ENCODE results near the gene LRRN2.

LRRN2 gene

GRCh38 chr1:204709960-204710912 is 24.7 kb upstream of the LRRN2 start:
- TF ChIP-seq EP300 (IDR thresholded peaks at IDR 0.05; ENCODE audit: borderline replicate concordance) = no peak
- TF ChIP-seq TCF12 (IDR thresholded peaks at IDR 0.05; ENCODE audit: low read depth) = no peak
- no peak for TF ChIP-seq REST (IDR thresholded peaks at IDR 0.05; ENCODE audit: low read depth)
- no peak for TF ChIP-seq EGR1 (IDR thresholded peaks at IDR 0.05)
- TF ChIP-seq FOXM1 (IDR thresholded peaks at IDR 0.05; ENCODE audit: borderline replicate concordance, low read depth) = no peak
- no peak for TF ChIP-seq USF1 (IDR thresholded peaks at IDR 0.05)

DNA sequence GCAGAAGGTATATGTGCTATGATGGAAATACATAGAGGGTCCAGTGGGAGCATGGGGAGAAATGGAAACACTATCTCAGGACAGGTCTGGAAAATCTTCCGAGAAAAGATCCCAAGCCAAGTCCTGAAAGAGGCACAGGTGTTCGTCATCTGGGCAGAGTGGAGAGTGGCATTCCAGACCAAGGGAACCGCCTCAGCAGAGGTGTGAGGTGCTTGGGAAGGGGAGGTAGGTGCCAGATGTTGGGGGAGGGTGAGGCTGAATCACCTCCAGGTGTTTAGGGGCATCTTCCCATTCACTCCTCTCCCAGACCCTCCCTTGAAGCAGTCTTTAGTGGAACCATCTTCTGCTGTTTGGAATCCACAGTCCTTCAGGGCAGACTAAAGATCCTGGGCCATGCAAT is 23.5 kb upstream of the LRRN2 start:
- TF ChIP-seq YY1 (IDR thresholded peaks at IDR 0.05; ENCODE audit: low read depth) (no peak), CEBPB (IDR thresholded peaks at IDR 0.05) (no peak), EP300 (IDR thresholded peaks at IDR 0.05; ENCODE audit: borderline replicate concordance) (no peak), NFIC (IDR thresholded peaks at IDR 0.05) (no peak), TEAD4 (IDR thresholded peaks at IDR 0.05) (no peak)

DNA sequence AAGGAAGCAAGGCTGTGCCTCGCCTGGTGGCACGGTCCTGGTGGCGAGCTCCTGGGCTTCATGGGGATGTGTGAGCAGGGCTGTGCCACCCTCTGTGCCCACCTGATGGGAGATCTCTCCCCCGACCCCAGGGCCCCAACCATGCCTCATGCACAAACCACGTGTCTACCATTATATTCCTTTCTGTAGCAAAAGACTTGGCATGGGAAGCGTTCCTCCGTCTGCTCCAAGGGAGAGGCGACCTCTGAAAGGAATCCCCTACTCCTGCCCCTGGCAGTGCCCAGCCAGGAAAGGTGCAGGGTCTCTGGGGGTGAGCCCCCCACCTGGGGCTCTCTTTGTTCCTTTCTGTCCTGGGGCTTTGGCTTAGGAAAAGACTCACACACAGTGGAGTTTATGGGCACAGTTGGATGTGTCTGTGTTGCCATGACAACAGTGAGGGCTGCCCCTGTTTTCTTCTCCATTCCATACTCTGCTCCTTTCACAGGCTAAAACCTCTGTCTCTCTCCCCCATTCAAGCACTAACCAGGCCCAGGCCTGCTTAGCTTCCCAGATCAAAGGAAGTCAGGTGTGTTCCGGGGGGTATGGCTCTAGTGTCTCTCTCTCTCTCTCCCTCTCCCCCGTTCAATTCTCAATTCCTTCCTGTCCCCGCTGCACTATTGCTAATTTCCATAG is 21.4 kb upstream of the LRRN2 start:
- TF ChIP-seq TCF12 (IDR thresholded peaks at IDR 0.05; ENCODE audit: low read depth) (no peak), TEAD4 (IDR thresholded peaks at IDR 0.05) (no peak), REST (IDR thresholded peaks at IDR 0.05; ENCODE audit: low read depth) (no peak), TAF1 (IDR thresholded peaks at IDR 0.05; ENCODE audit: low read depth) (no peak), CREB1 (IDR thresholded peaks at IDR 0.05; ENCODE audit: low read depth) (no peak), ZBTB7A (IDR thresholded peaks at IDR 0.05; ENCODE audit: low read depth) (no peak), EP300 (IDR thresholded peaks at IDR 0.05; ENCODE audit: borderline replicate concordance) (no peak), YY1 (IDR thresholded peaks at IDR 0.05; ENCODE audit: low read depth) (no peak), CEBPB (IDR thresholded peaks at IDR 0.05) (no peak)
- TF ChIP-seq, protein P1, sequence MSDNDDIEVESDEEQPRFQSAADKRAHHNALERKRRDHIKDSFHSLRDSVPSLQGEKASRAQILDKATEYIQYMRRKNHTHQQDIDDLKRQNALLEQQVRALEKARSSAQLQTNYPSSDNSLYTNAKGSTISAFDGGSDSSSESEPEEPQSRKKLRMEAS (IDR thresholded peaks at IDR 0.05) = no peak

GRCh38 chr1:204705888-204706837 is 20.6 kb upstream of the LRRN2 start:
- no peak for TF ChIP-seq FOXM1 (IDR thresholded peaks at IDR 0.05; ENCODE audit: borderline replicate concordance, low read depth)
- no peak for TF ChIP-seq REST (IDR thresholded peaks at IDR 0.05; ENCODE audit: low read depth)
- TF ChIP-seq CREB1 (IDR thresholded peaks at IDR 0.05; ENCODE audit: low read depth) = no peak
- TF ChIP-seq TCF12 (IDR thresholded peaks at IDR 0.05; ENCODE audit: low read depth) = no peak
- TF ChIP-seq USF1 (IDR thresholded peaks at IDR 0.05) = no peak
- no peak for TF ChIP-seq NFIC (IDR thresholded peaks at IDR 0.05)
- no peak for TF ChIP-seq CEBPB (IDR thresholded peaks at IDR 0.05)
- TF ChIP-seq TAF1 (IDR thresholded peaks at IDR 0.05; ENCODE audit: low read depth) = no peak
- TF ChIP-seq EGR1 (IDR thresholded peaks at IDR 0.05) = no peak
- no peak for TF ChIP-seq EP300 (IDR thresholded peaks at IDR 0.05; ENCODE audit: borderline replicate concordance)
- no peak for TF ChIP-seq YY1 (IDR thresholded peaks at IDR 0.05; ENCODE audit: low read depth)
- TF ChIP-seq RAD21 (IDR thresholded peaks at IDR 0.05; ENCODE audit: low read depth) = no peak

Data from Ishikawa (cell line).